Stimulated activated CD4-positive, alpha-beta T cell treated with anti-CD3 and anti-CD28 coated beads, Interleukin-1b, Interleukin-23, amount 100 ng/mL, for 24 hours (primary cell): Measurements from ENCODE around the gene SLC17A2.

Experiments used
- DNase-seq, 4 experiments: peaks; one replicate each; pipeline ENCODE4 v3.0.0-alpha.2; 2020; ENCODE audit warnings: low read depth in 4 of 4, low spot score in 1 of 4

Gene SLC17A2

GRCh38 chr6:25888626-25889025 is 41.9 kb downstream of the SLC17A2 start:
- no peak for DNase-seq

GRCh38 chr6:25886066-25886465 is 44.4 kb downstream of the SLC17A2 start:
- no peak for DNase-seq

GRCh38 chr6:25883991-25884390 is 46.5 kb downstream of the SLC17A2 start:
- DNase-seq, result no peak

GRCh38 chr6:25883536-25883935 is 47.0 kb downstream of the SLC17A2 start:
- no peak for DNase-seq

DNA sequence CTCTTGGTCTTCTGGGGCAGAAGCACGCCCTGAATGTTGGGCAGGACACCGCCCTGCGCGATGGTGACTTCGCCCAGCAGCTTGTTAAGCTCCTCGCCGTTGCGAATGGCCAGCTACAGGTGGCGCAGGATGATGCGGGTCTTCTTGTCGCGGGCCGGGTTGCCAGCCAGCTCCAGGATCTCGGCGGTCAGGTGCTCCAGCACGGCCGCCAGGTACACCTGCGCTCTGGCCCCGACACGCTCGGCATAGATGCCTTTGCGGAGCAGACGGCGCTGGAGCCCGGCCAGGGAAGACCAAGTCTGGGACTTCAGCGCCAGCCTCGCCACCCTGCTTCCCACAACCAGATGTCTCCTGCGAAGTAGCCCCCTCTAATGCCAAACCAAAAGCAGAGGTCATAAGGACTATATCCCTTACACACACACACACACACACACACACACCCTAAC is 48.4 kb downstream of the SLC17A2 start:
- peak in 3 of 4 experiments; percentile 1 to 4 (median 1) for DNase-seq

- no peak for DNase-seq
Observed at GRCh38 chr6:25880601-25881000, 49.9 kb downstream of the SLC17A2 start.

GRCh38 chr6:25878721-25879322 is 51.7 kb downstream of the SLC17A2 start:
- no peak for DNase-seq

DNA sequence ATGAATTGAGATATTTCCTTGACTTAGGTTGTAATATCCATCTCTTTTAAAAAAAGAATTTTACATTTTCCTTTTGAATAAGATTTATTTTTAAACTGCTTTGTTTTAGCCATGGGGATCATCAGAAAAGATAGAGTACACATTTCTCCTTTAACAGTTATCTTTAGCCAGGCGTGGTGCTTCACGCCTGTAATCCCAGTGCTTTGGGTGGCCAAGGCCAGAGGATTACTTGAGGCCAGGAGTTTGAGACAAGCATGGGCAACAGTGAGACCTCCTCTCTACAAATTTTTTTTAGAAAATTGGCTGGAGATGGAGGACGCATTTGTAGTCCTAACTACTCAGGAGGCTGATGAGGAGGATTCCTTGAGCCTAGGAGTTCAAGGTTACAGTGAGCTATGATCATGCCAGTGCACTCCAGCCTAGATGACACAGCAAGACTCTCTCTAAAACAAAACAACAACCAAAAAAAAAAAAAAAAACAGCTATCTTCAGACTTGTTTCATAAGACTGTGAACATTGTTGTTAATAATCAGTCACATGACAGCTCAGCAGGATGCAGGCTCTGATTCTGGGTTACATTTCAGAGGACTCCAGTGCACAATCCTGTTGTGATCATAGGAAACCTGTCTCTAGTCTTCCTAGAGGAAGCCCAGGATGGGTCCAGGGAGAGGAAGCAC is 54.4 kb downstream of the SLC17A2 start:
- DNase-seq, result no peak

- DNase-seq, result no peak
Observed at GRCh38 chr6:25875563-25875905, 55.0 kb downstream of the SLC17A2 start.

GRCh38 chr6:25874822-25875562 is 55.5 kb downstream of the SLC17A2 start:
- DNase-seq, result no peak

GRCh38 chr6:25874118-25874517 is 56.4 kb downstream of the SLC17A2 start, which contains the start of gene SLC17A3:
TSS of gene SLC17A3 (minus strand) at chr6:25874243. CDS start at chr6:25868387, 5,856 bp downstream.
- DNase-seq, result no peak

GRCh38 chr6:25872814-25873213 is 57.7 kb downstream of the SLC17A2 start:
- no peak for DNase-seq

DNA sequence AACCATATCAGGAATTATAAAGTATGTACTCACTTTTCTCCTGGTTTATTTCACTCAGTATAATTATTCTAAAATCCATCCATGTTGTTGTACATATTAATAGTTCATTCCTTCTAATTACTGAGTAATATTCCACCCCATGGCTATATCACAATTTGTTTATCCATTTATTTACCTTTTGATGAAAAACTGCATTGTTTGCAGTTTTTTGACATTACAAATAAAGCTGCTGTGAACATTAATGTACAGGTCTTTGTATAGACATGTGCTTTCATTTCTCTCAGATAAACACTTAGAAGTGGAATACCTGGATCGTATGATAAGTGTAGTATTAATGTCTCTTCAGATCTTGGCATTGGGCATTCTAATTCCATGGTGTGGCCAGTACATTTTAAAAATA is 60.7 kb downstream of the SLC17A2 start:
- DNase-seq, result no peak

DNA sequence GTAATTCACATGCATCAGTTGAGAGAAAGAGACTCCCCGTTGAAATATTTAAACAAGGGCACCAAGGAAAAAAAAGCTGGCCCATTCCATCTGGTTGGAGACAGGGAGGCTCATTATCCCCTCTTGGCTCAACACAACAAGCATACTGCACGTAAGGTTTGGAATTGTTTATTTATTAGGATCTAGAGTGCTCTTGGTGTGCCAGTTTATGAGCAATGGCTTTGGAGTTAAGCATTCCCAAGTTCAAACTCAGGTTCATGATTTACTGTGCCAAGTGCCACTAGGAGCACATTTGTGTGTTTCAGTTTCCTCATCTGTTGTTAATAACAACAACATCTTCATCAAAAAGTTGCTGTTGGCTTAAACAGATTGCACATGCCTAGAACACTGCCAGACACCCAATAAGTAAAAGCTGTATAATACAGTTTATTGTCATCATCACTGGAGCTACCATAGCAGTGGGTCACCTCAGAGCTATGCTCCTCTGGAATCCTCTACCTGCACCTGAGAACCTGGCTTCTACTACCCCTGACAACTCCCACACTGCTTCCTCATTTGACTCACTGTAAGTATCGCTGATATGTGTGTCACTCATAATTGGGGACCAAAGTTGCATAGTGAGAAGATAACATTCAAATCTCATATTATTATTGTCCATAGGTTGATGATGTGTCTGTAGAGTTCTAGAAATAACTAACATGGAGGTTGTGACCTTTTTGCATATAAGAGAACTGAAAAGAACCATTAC is 61.9 kb downstream of the SLC17A2 start:
- DNase-seq, result no peak

DNA sequence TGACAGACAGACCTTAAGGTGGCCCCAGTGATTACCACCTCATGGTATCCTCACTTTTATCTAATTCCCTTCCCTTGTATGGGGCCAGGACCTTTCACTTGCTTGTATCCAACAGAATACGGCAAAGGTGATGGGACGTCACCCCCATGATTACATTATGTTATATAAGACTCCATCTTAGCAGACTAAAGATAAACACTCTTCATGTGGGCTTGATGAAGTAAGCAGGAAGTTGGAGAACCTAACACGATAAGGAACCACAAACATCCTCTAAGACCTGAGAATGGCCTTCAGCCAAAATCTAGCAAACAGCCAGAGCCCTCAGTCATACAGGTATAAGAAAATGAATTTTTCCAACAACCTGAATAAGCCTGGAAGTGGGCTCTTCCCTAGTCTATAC is 64.5 kb downstream of the SLC17A2 start:
- no peak for DNase-seq

DNA sequence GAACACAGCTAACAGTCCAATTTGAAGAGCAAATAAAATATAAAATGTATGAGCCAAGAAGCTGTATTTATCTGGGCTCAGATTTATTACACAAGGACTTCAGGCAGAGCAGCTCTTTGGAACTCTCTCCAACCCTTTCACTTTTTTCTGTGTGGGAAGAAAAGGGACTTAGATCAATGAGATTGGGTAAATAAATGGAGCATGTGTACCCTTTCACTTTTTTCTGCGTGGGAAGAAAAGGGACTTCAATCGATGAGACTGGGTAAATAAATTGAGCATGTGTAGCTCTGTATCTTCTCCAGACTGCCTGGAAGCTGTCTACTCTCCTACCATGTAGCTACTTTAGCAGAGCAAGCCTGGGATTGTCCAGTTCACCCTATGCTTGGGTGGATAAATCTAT is 67.1 kb downstream of the SLC17A2 start:
- DNase-seq, result no peak
